GM18498 (cell line): ENCODE measurements around the gene CHPF2.

ENCODE experiments used
- ATAC-seq: cut with Tn5 transposase; IDR thresholded peaks from one replicate; pipeline ENCODE4 v1.9.1; 2021; ENCODE audit warnings: mild to moderate bottlenecking, moderate library complexity; ENCODE audit not compliant: unreplicated experiment

CHPF2 gene

GRCh38 chr7:151232091-151232916 is at the start of gene CHPF2:
TSS of gene CHPF2 (plus strand) at chr7:151232483. CDS start at chr7:151234012, 1,529 bp downstream.
- ATAC-seq: peak; percentile 96

- ATAC-seq: no peak
Measured at GRCh38 chr7:151185762-151186639, 46.3 kb upstream of the CHPF2 start.

GRCh38 chr7:151186640-151187408 is 45.5 kb upstream of the CHPF2 start, which contains the start of gene ASB10:
TSS of gene ASB10 (minus strand) at chr7:151187250. CDS start at chr7:151187130, 120 bp downstream.
- ATAC-seq: no peak

GRCh38 chr7:151187409-151188251 is 44.7 kb upstream of the CHPF2 start:
- no peak for ATAC-seq

- ATAC-seq: no peak
Measured at GRCh38 chr7:151188252-151188542, 44.1 kb upstream of the CHPF2 start.

- ATAC-seq: no peak
Measured at GRCh38 chr7:151189038-151189437, 43.2 kb upstream of the CHPF2 start.

GRCh38 chr7:151191544-151191943 is 40.7 kb upstream of the CHPF2 start:
- no peak for ATAC-seq

GRCh38 chr7:151192002-151192539 is 40.2 kb upstream of the CHPF2 start:
- no peak for ATAC-seq

- ATAC-seq: no peak
Measured at GRCh38 chr7:151193203-151193978, 38.9 kb upstream of the CHPF2 start.

GRCh38 chr7:151194188-151194587 is 38.1 kb upstream of the CHPF2 start:
- no peak for ATAC-seq

- ATAC-seq: no peak
Measured at GRCh38 chr7:151195616-151196450, 36.5 kb upstream of the CHPF2 start.

GRCh38 chr7:151197932-151198331 is 34.4 kb upstream of the CHPF2 start:
- ATAC-seq: no peak

- ATAC-seq: no peak
Measured at GRCh38 chr7:151198945-151199848, 33.1 kb upstream of the CHPF2 start.

- ATAC-seq: no peak
Measured at GRCh38 chr7:151201344-151201743, 30.9 kb upstream of the CHPF2 start.

- no peak for ATAC-seq
Measured at GRCh38 chr7:151201751-151202150, 30.5 kb upstream of the CHPF2 start.

- no peak for ATAC-seq
Measured at GRCh38 chr7:151202836-151203235, 29.4 kb upstream of the CHPF2 start.

GRCh38 chr7:151204383-151205032 is 27.8 kb upstream of the CHPF2 start:
- no peak for ATAC-seq
